KBM-7 (cell line): ENCODE results near the gene KLF5.

Experiments
- DNase-seq: peaks from one replicate; pipeline ENCODE4 v3.0.0-alpha.2; 2015
- in situ Hi-C: fragments of 300-500 bp; cut with MboI; formaldehyde crosslinking; loops from 2 replicates; pipeline ENCODE4 v1.14.3; 2020; ENCODE audit warnings: low sequenced_read_pairs, low pct_unique_long_range_greater_than_20kb, mixed read lengths

Gene KLF5

DNA sequence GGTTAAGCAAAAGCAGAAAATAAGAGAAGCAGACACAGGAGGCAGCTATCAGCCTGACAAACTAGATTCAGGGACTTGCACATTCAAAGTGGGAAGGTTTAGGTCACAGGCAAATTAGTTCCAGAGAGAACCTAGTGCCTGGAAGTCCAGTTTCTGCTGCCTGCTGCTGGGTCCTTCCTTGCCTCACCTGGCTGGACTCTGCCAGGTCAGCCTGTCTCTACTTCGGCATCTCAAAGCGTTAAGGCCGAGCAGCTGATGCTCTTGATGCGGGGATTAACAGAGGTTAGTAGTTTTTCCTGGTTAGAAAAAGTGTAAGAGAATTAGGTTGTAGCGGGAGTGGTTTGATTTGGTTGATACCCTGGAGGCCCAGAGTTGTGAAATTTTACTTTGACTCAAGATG is 52.0 kb downstream of the KLF5 start:
- DNase-seq: no peak
- in situ Hi-C loops: no loop called here

DNA sequence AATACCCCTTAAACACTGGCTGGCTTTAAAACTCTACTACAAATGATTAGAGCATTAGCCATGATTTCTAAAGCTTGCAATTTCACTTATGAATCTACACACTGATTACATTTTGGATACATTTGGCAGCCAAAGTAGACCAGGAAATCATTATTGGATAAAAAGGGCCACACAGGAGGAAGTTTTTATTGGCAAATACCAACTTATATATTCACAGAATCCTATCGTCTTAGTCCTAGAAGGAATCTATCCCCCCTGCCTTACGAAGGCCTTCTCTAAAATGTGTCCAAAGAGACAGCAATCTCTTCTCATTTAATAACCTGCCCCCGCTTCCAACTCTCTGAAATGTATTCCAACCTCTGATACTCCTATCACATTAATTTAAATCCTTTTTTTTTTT is 52.5 kb downstream of the KLF5 start:
- in situ Hi-C loops: no loop called here
- no peak for DNase-seq

DNA sequence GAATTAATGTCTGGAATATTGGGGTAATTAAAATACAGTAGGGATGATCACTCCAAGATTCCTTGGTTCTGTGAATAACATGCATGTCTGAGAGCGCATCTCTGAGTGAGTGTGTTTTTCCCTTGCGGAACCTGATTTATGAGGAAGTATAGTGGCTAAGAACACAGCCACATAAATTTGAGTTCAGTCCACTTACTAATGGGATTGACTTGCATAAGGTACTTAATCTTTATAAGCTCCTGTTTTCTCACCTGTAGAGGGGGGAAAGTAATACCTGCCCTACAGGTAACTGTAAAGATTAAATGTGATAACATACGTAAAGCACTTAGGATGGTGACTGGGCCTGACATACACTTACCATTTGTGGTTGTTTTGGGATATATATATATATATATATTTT is 60.8 kb downstream of the KLF5 start:
- in situ Hi-C loops: no loop called here
- no peak for DNase-seq
